HepG2 (cell line): Measurements from ENCODE around the gene CMTM8.

Source experiments
- BHLHE40 ChIP-seq: IDR thresholded peaks from 2 replicates; pipeline ENCODE4 v1.6.1; 2011; ENCODE audit warnings: low read length, improper control_type of control experiment
- DPF2 ChIP-seq: sonication (generic); formaldehyde crosslinking; IDR thresholded peaks from 2 replicates; pipeline ENCODE4 v1.4.0; 2020; ENCODE audit warnings: mild to moderate bottlenecking, low read depth, missing genetic modification reagents, borderline replicate concordance
- NFYC ChIP-seq: IDR thresholded peaks from 2 replicates; pipeline ENCODE4 v1.6.1; 2016; ENCODE audit warnings: missing genetic modification reagents, missing compliant biosample characterization
- RBFOX2 ChIP-seq: fragments of 200-400 bp; formaldehyde crosslinking; IDR thresholded peaks from 2 replicates; pipeline ENCODE4 v1.6.1; 2017; ENCODE audit warnings: low read depth, mild to moderate bottlenecking, low read length
- SRSF4 ChIP-seq: fragments of 200-400 bp; formaldehyde crosslinking; IDR thresholded peaks from one replicate; pipeline ENCODE4 v1.6.1; 2018; ENCODE audit warnings: mild to moderate bottlenecking, low read depth, low read length, moderate library complexity; ENCODE audit not compliant: poor library complexity, severe bottlenecking
- ZC3H13 ChIP-seq: sonication (generic); formaldehyde crosslinking; IDR thresholded peaks from 2 replicates; pipeline ENCODE4 v1.8.1; 2023; ENCODE audit warnings: mild to moderate bottlenecking, missing genetic modification reagents, moderate library complexity
- TF ChIP-seq, protein P1 (sequence below), 2 experiments: IDR thresholded peaks; 2 replicates each; pipeline ENCODE4 v1.6.1; 2011 to 2012; ENCODE audit warnings: low read length in 2 of 2, borderline replicate concordance in 1 of 2, low read depth in 1 of 2, mild to moderate bottlenecking in 1 of 2, moderate library complexity in 1 of 2
- TF ChIP-seq, protein P2 (sequence below): sonication (generic); formaldehyde crosslinking; IDR thresholded peaks from 2 replicates; pipeline ENCODE4 v1.8.0; 2022; ENCODE audit warnings: mild to moderate bottlenecking, missing genetic modification reagents

DNA sequence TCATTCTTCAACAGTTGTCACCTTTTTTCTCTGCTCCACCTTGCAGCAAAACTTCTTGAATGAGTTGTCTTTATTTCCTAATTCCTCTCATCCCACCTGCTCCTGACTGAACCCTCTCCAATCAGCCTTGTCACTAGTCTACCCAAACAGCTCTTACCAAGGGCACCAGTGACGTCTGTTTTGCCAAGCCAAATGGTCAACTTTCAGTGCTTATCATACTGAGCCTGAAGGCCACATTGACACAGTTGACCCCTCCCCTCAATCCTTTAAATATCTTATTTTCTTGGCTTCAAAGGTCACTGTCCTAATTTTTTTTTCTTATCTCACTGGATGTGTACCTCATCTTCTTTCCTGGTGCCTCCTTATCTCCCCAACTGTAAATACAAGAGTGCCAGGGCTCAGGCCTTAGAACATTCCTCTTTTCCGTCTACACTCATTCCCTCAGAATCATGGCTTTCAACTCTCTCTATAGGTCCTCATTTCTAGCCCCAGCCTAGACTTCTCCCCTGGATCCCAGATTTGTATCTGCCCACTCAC is 43.2 kb downstream of the CMTM8 start:
- TF ChIP-seq BHLHE40 (no peak), NFYC (CRISPR knock-in tag) (no peak), ZC3H13 (CRISPR knock-in tag) (no peak), RBFOX2 (no peak), DPF2 (no peak), SRSF4 (no peak)
- TF ChIP-seq, protein P1, sequence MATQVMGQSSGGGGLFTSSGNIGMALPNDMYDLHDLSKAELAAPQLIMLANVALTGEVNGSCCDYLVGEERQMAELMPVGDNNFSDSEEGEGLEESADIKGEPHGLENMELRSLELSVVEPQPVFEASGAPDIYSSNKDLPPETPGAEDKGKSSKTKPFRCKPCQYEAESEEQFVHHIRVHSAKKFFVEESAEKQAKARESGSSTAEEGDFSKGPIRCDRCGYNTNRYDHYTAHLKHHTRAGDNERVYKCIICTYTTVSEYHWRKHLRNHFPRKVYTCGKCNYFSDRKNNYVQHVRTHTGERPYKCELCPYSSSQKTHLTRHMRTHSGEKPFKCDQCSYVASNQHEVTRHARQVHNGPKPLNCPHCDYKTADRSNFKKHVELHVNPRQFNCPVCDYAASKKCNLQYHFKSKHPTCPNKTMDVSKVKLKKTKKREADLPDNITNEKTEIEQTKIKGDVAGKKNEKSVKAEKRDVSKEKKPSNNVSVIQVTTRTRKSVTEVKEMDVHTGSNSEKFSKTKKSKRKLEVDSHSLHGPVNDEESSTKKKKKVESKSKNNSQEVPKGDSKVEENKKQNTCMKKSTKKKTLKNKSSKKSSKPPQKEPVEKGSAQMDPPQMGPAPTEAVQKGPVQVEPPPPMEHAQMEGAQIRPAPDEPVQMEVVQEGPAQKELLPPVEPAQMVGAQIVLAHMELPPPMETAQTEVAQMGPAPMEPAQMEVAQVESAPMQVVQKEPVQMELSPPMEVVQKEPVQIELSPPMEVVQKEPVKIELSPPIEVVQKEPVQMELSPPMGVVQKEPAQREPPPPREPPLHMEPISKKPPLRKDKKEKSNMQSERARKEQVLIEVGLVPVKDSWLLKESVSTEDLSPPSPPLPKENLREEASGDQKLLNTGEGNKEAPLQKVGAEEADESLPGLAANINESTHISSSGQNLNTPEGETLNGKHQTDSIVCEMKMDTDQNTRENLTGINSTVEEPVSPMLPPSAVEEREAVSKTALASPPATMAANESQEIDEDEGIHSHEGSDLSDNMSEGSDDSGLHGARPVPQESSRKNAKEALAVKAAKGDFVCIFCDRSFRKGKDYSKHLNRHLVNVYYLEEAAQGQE (IDR thresholded peaks at IDR 0.05; ENCODE audit: borderline replicate concordance in 1 of 2, low read depth in 1 of 2, low read length in 2 of 2) = no peak
- TF ChIP-seq, protein P2, sequence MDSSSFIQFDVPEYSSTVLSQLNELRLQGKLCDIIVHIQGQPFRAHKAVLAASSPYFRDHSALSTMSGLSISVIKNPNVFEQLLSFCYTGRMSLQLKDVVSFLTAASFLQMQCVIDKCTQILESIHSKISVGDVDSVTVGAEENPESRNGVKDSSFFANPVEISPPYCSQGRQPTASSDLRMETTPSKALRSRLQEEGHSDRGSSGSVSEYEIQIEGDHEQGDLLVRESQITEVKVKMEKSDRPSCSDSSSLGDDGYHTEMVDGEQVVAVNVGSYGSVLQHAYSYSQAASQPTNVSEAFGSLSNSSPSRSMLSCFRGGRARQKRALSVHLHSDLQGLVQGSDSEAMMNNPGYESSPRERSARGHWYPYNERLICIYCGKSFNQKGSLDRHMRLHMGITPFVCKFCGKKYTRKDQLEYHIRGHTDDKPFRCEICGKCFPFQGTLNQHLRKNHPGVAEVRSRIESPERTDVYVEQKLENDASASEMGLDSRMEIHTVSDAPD (CRISPR knock-in tag) = no peak
